ENCODE data around the gene PHOSPHO1.
"Not testable (repeated sequence)": the region's sequence is repeated elsewhere in the genome, so short reads cannot be mapped to it uniquely, and the experiment has no call there.

PHOSPHO1 gene

GRCh38 chr17:49191409-49191916, 39.1 kb downstream of the PHOSPHO1 start:
- no peak for DNase-seq

GRCh38 chr17:49190932-49191331, 39.7 kb downstream of the PHOSPHO1 start:
- no peak for DNase-seq

- no peak for DNase-seq
These were observed 43.3 kb downstream of the PHOSPHO1 start for GRCh38 chr17:49187301-49187700.

GRCh38 chr17:49185381-49185780, 45.2 kb downstream of the PHOSPHO1 start:
- not testable (repeated sequence) for DNase-seq

- not testable (repeated sequence) for DNase-seq
These were observed 46.1 kb downstream of the PHOSPHO1 start for GRCh38 chr17:49184522-49184921.

- DNase-seq = no peak
These were observed 46.8 kb downstream of the PHOSPHO1 start for GRCh38 chr17:49183801-49184200.

GRCh38 chr17:49183341-49183740, 47.2 kb downstream of the PHOSPHO1 start:
- DNase-seq = no peak

- DNase-seq = no peak
These were observed 49.5 kb downstream of the PHOSPHO1 start for GRCh38 chr17:49180998-49181635.

GRCh38 chr17:49180303-49180702, 50.3 kb downstream of the PHOSPHO1 start:
- DNase-seq = peak; percentile 54

- DNase-seq = not testable (repeated sequence)
These were observed 54.6 kb downstream of the PHOSPHO1 start for GRCh38 chr17:49175978-49176377.
